Gastroesophageal sphincter (tissue), 3 donors: Measurements from ENCODE around the gene PLOD1.

ENCODE experiments used
- CTCF ChIP-seq, 4 experiments: fragments of 200-600 bp in 2 of 4; fragments of 450-650 bp in 2 of 4; sonication (generic) in 1 of 4; IDR thresholded peaks; one replicate each; pipeline ENCODE4 v1.5.1; 2017 to 2019; ENCODE audit warnings: antibody characterized with exemption in 4 of 4, mild to moderate bottlenecking in 2 of 4, moderate library complexity in 2 of 4
- POLR2A ChIP-seq, 2 donors: fragments of 450-650 bp; IDR thresholded peaks; one replicate each; pipeline ENCODE4 v1.6.1; 2017; ENCODE audit warnings: antibody characterized with exemption in 2 of 2, mild to moderate bottlenecking in 2 of 2, moderate library complexity in 1 of 2
- POLR2AphosphoS5 ChIP-seq: sonication (generic); formaldehyde crosslinking; IDR thresholded peaks from one replicate; pipeline ENCODE4 v1.6.1; 2017; ENCODE audit warnings: antibody characterized with exemption

- TF ChIP-seq CTCF (IDR thresholded peaks at IDR 0.05) (no peak), POLR2AphosphoS5 (no peak), POLR2A (IDR thresholded peaks at IDR 0.05) (no peak)
Measured at GRCh38 chr1:11985171-11985570, 50.7 kb downstream of the PLOD1 start.
